Raji (cell line): ENCODE measurements around the gene ZYG11B.

Experiments
- POLR2A ChIP-seq: IDR thresholded peaks from 2 replicates; pipeline ENCODE4 v1.6.1; 2011; ENCODE audit warnings: low read depth, low read length, control low read depth; ENCODE audit not compliant: insufficient read depth

ZYG11B gene

DNA sequence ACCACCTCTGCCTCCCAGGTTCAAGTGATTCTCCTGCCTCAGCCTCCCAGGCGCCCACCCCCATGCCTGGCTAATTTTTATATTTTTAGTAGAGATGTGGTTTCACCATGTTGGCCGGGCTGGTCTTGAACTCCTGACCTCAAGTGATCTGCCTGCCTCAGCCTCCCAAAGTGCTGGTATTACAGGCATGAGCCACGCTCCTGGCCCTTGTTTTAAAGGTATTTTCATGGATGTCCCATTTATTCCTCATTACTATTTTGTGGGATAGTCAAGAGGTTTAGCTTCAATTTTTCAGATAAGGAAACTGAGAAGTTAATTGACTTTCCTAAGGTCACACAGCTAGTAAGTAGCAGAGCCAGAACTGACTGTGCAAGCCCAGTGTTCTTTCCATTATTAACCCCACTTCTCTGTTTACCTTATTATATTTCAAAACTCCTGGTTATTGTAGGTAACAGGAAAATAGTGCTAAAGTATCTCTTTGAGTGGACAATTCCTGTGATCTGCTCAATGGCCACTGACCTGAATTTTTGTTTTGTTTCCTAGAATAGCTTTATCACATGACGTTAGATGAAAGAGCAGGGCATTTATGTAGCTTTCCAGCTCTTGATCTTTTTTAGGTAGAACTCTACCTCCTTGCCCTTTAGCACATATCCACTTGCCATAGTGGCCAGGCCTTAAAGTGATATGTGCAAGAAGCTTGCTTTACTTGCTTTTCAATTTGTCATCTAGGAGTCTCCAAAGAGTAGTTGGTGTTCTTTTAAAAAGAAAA lies 13.6 kb downstream of the ZYG11B start:
- no peak for TF ChIP-seq POLR2A

DNA sequence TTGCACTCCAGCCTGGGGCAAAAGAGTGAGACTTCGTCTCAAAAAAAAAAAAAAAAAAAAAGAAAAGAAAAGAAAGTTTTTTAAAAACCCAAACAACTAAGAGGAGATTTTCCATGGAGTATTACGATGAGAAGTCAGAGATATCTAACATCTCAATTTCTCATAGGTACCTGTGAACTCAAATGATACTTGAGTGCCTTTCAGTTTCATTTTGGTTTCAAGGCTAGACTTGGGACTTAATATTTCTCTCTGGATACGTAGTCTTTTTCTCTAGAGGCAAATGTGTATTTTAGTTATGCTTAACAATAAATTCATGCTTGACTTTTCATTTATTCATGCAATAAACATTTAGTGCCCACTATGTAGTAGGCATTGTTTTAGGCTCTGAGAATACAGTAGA lies 15.0 kb downstream of the ZYG11B start:
- TF ChIP-seq POLR2A, result no peak

DNA sequence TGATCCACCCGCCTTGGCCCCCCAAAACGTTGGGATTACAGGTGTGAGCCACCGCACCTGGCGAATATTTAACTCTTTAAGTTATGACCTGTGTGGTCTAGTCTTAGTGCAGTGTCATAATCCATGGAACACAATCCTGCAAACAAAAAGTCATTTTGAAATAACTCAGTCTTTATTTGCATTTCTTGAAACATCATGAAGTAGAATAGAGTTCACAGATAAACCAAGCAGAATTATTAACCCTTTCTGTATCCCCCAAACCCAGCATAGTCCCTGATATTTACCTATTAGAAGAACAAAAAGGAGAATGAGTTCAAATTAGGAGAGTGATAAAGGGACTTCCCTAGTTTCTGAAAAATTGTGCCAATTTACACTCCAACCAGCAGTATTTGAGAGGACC lies 19.9 kb downstream of the ZYG11B start:
- TF ChIP-seq POLR2A, result no peak

DNA sequence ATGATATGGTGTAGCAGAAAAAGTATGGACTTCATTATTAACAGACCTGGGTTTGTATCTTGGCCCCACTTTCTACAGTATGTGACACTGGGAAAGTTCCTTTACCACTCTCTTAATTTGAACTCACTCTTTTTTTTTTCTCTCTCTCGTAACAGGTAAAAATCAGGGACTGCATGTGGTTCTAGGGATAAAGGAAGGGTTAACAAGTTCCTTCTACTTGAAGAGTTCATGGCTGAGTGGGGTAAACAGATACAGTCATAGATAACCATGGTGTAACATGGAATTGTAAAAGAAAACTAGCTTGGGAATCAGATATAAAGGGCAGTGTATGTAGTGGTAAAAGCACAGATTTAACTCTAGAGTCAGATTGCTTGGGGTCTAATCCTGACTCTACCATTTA lies 21.2 kb downstream of the ZYG11B start:
- no peak for TF ChIP-seq POLR2A

DNA sequence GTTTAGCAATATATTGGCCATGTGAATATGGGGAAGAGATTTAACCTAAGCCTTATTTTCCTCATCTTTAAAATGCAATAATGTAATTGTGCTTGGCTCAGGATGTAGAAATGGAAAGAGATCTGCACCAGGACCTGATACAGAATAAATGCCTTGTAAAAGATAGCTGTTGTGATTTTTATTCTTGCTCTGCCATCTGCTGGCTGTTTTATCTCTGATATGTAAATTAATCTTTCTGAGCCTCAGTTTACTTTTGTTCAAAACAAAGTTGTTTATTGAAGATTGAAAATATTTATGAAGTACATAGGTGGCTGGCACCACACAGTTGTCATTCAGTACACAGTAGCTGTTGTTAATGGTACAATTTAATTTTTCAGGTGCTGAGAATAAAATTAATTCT lies 21.9 kb downstream of the ZYG11B start:
- no peak for TF ChIP-seq POLR2A

DNA sequence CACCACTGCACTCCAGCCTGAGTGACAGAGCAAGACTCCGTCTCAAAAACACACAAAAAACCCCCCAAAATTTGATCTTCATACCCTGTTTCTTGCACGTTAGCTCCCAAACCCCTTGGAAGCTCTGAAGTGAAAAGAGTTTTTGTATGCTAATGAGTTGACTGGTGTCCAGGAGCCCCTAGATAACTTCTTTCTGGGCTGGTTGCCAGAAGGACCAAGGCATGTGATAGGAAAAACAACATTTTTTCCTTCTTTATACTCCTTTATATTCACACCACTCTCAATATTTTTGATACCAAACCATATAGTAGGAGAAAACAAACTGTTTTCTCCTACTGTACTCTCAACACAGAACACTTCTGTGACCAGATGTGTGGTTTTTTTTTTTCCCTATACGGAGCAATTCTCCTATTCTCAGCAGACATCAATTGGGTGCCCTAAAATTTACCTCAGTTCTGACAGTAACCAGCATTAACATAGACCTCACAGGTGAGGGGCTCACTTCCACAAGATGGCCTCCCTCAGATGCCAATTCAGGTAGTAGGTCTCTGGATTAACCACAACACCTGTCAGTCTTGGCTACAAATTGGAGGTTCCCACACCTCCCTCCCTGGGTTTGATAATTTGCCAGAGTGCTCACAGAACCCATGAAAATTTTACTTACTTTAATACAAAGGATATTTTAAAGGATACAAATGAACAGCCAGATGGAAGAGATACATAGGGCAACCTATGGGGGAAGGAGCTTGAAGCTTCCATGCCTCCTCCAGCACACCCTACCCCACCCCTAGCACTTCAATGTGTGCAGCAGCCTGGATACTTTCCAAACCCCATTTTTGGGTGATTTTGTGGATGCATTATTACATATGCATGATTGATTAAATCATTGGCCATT lies 25.6 kb downstream of the ZYG11B start:
- TF ChIP-seq POLR2A, result no peak

DNA sequence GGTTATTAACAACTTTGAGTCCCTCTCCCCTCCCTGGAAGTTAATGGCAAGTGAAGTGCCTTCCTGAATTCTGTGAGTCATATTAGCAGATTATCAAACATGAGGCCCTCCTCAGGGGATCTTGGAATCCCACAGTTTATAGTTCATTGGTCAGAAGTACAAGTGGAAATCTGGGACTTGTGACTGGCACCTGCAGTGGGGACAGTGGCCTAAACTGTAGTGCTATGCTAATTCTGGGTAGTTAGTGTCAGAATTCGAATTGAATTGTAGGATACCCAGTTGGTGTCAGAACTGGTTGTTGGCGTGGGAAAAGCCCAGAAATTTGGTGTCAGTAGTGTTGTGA lies 26.2 kb downstream of the ZYG11B start:
- TF ChIP-seq POLR2A, result no peak

DNA sequence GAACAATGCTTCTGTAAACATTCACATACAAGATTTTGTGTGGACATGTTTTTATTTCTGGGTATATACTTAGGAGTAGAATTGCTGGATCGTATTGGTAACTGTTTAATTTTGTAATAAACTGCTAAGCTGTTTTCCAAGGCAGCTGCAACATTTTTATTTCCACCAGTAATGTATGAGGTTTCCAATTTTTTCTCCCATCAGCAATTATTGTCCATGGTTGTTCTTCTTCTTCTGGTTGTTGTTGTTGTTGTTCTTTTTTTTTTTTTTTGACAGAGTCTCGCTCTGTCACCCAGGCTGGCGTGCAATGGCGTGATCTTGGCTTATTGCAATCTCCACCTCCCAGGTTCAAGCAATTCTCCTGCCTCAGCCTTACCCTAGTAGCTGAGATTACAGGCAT lies 26.9 kb downstream of the ZYG11B start:
- no peak for TF ChIP-seq POLR2A

DNA sequence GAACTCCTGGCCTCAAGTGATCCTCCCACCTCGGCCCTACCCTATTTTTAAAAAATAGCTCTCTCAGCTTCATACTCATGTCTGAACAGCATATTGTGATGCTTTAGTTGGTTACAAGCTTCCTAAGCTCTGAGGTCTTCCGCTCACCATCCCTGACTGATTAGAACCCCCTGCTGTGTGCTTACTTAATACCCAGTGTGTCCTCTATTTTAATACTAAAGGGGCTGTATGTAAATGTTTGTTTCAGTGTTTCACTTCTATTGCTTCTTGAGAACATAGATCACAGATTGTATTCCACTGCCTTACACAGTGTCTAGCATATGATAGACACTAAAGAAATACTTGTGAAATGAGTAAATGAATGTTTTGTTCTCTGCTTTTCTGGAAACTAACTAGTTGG lies 29.8 kb downstream of the ZYG11B start:
- TF ChIP-seq POLR2A, result no peak

DNA sequence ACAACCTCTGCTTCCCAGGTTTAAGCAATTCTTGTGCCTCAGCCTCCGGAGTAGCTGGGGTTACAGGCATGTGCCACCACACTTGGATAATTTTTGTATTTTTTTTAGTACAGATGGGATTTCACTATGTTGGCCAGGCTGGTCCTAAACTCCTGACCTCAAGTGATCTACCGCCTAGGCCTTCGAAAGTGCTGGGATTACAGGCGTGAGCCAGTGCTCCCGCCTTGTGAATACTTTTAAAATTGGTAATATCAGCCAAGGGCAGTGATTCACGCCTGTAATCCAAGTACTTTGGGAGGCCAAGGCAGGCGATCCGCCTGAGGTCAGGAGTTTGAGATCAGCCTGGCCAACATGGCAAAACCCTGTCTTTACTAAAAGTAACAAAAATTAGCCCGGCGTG lies 33.7 kb downstream of the ZYG11B start:
- no peak for TF ChIP-seq POLR2A

DNA sequence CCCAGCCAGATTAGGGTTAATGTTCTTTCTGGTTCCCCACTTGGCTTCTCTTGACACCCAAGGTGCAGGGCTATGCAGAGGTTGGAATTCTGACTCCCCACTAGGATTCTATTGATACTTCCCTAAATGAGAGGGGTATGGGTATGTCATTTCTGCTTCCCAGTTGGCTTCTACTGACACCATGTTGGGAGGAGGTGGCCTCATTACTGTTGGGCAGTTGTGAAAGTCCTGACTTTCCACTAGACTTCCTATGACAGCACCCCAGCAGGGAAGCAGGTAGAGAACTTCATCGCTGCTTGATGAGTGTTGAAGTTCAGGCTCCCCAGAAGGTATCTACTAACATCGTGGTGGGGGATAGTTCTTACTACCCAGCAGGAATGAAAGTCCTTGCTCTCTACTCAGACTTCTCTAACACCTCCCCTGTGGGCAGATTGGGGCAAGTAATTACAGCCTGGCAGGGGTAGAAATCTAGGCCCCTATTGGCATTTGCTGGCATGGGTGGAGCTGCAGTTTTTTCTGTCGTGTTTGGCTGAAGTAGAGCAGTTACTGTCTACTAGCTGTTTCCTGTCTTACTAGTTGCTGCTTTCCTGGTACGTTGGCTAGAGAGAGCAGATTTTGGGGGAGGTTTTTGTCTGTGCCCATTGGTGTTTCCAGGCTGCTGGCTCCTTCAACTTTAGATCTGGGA lies 41.5 kb downstream of the ZYG11B start:
- no peak for TF ChIP-seq POLR2A

DNA sequence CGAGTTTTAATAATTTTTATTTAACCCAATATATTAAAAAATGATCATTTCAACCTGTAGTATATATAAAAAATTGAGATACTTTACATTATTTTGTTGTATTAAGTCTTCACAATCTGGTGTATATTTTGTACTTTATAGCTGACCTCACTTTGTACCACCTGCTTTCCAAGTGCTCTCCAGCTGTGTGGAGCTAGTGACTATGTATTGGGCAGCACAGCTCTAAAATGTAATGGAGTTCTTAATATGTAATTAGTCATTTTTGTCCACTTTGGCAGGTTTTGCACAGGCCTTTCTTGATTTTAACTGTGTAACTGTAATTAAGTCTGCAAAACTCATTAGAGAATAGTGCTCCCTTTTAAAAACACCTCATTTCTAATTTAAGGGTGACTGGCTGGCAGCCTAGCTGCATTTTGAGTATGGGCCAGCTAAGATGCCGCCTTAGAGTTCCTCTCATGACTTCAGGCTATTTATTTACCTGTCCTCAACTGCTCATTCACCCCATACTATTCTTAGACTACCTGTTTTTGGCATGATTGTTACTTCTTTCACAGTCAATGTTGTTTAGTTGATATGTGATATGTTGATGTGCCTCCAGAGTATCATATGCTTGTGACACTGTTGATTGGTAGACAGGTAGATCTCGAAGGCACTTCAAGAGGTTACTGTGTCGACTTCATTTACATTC lies 43.2 kb downstream of the ZYG11B start:
- no peak for TF ChIP-seq POLR2A

DNA sequence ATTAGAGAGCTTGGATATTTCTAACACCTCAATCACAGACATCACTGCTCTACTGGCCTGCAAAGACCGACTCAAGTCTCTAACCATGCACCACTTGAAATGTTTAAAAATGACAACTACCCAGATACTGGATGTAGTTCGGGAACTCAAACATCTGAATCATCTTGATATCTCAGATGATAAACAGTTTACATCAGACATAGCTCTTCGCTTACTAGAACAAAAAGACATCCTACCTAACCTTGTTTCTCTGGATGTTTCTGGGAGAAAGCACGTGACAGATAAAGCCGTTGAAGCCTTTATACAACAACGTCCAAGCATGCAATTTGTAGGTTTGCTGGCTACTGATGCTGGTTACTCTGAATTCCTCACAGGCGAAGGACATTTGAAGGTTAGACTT lies 45.1 kb downstream of the ZYG11B start:
- TF ChIP-seq POLR2A, result no peak

DNA sequence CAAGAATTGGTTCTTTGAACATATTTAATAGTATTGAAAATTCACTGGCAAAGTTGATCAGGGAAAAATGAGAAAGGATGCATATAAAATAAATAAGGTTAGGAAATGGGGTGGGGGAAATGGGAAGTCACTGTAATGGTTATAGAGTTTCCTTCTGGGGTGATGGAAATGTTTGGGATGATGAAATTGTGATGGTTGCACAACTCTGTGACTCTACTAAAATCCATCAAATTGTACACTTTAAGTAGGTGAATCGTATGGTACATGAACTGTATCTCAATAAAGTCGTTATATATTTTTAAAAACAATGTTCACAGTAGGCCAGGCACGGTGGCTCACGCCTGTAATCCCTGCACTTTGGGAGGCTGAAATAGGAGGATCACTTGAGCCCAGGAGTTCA lies 59.9 kb downstream of the ZYG11B start:
- no peak for TF ChIP-seq POLR2A

DNA sequence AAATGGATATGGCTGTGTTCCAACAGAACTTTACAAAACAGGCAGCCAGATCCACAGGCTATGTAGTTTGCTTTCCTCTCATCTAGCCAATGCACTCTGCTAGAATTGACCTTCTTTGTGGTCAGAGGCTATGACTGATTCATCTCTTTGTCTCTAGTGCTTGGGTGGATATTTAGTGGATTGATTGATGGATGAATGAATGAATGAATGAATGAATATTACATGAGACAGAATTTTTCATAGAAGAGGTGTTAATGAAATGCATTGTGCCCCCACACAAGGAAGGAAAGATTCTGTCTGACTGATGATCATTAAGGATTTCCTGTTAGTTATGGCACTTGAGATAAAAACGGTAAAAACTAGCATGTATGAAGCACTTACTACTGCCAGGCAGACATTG lies 65.8 kb downstream of the ZYG11B start:
- no peak for TF ChIP-seq POLR2A
